ENCODE measurements around the gene BEST2. TPM values are rescaled to one million over a fixed set of nuclear protein-coding genes. Genes with fewer than 3 reads are reported as not detected.
A peak's percentile ranks its signal among the peaks of the same experiment; 100 is the strongest.

BEST2 gene
- total and polyA plus RNA-seq, 12 donors, result not detected

DNA sequence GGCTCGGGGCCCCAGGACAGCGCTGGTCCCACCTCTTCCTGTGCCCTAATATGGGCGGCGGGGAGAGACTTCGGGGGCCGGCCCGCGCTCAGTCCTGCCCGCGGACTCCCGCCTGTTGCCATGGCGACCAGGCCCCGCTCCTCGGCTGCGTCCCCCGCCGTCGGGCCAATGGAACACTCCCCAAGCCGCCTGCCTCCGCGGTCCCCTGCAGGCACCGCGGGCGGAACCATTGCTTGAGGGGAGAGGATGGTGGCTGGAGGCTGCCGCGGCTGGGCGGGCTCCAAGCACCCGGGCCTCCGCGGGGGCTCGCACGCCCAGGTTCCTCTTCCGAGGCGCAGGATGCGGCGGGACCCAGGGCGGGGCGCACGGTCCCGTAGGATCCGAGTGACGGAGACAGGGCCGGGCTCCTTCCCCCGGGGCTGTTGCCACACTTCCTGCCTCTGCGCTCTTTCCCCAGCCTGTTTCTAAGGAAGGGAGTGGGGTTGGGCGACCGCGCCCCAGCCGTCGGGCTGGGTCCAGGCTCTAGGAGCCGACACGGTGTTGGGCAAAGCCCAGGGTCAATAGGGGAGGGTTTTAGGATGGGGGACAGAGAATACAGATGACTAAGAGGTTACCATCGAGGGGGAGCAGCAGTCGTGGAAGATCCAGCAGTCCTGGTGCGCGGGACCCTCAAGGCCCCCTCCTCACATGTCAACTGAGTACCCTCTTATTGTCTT lies 38.5 kb downstream of the BEST2 start:
- DNase-seq, result peak; percentile 97 to 98
- ATAC-seq, result peak; percentile 41 to 65 (median 56)
- peaks cover 33 to 68% (median 57%) of the 10 kb centered on the region in 9 donors for H3K4me1 ChIP-seq
- no peak for TF ChIP-seq CTCF (IDR thresholded peaks at IDR 0.05)
- 0 to 1% methylated on average over 53 to 56 of the region's 56 CpGs for WGBS, 2 donors
- H3K27me3 ChIP-seq, result no peaks in the 10 kb centered on the region
- peak overlapping the region; percentile 30 to 100 (median 85) for H3K4me3 ChIP-seq
- H3K36me3 ChIP-seq, result peaks cover 0 to 15% (median 0%) of the 10 kb centered on the region in 9 donors
- peak overlapping the region; percentile 94 to 100 (median 99) for H3K27ac ChIP-seq
- H3K9me3 ChIP-seq, result no peaks in the 10 kb centered on the region
- intact Hi-C loops (cut with DNase I), result loop anchor here in 5 of 10 donors (5.0 to 10.0 kb wide), 4 partner anchors 68 to 365 kb away; partner anchors contain the start of genes IER2 (in 2 of the 5), STX10 (in 2 of the 5) and TNPO2 (in 1 of the 5)

DNA sequence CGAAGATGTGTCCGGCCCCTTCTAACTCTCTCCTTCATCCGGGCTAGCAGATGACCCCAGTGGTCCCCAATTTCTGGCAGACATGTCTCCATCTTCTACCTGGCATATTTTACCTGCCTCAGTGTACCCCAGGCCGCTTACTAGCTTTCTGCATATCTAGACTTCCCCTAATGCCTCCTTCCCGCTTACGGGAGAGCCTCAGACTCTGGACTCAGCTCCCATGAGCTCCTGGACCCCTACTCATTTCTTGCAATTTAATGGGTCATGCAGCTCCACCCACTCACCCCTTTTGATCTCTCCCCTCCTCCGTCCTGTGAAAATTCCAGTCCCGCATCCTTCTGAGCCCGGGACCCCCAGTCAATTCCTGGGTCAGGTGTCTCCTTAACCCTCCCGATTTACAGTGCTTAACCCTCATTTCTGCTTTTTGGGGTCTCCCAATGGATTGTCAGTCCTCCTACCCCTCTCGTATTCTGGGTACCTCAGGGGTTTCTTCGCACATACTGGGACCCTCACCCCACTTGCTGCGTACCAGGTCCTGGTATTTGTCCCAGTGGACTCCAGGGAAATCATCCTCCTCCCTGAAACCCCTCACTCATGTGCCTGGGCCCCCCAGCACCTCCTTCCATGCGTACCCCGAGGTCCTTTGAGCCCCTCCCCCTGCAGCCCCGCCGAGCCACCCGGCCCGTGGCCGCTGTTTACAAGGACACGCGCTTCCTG lies 39.2 kb downstream of the BEST2 start:
- Histone ChIP-seq H3K27ac (peak overlapping the region; percentile 94 to 100 (median 99)), H3K36me3 (peaks cover 0 to 15% (median 0%) of the 10 kb centered on the region in 9 donors), H3K4me1 (peaks cover 31 to 66% (median 56%) of the 10 kb centered on the region in 9 donors), H3K9me3 (no peaks in the 10 kb centered on the region), H3K27me3 (no peaks in the 10 kb centered on the region), H3K4me3 (peak overlapping the region; percentile 30 to 100 (median 85))
- intact Hi-C loops (cut with DNase I), result loop anchor here in 6 of 10 donors (1.0 to 10.0 kb wide), 5 partner anchors 12 to 364 kb away; partner anchors contain the start of genes IER2 (in 2 of the 6), STX10 (in 2 of the 6) and TNPO2 (in 1 of the 6)
- no peak for TF ChIP-seq CTCF (IDR thresholded peaks at IDR 0.05)
- DNase-seq, result no peak
- WGBS, 2 donors, result 2 to 3% methylated on average over 22 of the region's 22 CpGs
- ATAC-seq, result no peak

- peaks cover 24 to 66% (median 56%) of the 10 kb centered on the region in 9 donors for H3K4me1 ChIP-seq
- no peaks in the 10 kb centered on the region for H3K9me3 ChIP-seq
- 0 to 1% methylated on average over 73 of the region's 73 CpGs for WGBS, 2 donors
- no peak for TF ChIP-seq CTCF (IDR thresholded peaks at IDR 0.05)
- DNase-seq, result peak; percentile 98
- H3K27me3 ChIP-seq, result no peaks in the 10 kb centered on the region
- peak; percentile 55 to 77 (median 72) for ATAC-seq
- peak within 1 kb of the TSS; percentile 94 to 100 (median 99) for H3K27ac ChIP-seq
- H3K4me3 ChIP-seq, result peak within 1 kb of the TSS; percentile 64 to 100 (median 85)
- H3K36me3 ChIP-seq, result peaks cover 0 to 15% (median 0%) of the 10 kb centered on the region in 9 donors
- intact Hi-C loops (cut with DNase I), result loop anchor here in 6 of 10 donors (1.0 to 10.0 kb wide), 6 partner anchors 13 to 363 kb away; partner anchors contain the start of genes IER2 (in 2 of the 6), STX10 (in 2 of the 6) and TNPO2 (in 1 of the 6)
Measured at GRCh38 chr19:12791345-12792050, 39.9 kb downstream of the BEST2 start, which contains the start of gene JUNB. JUNB (plus strand) TSS chr19:12791486; CDS start chr19:12791772, 286 bp downstream.
